Neural progenitor cell (in vitro differentiated cells): ENCODE data around the gene PSMB7.

Experiments used
- CTCF ChIP-seq: fragments of 200-600 bp; sonication (generic); IDR thresholded peaks from 2 replicates; pipeline ENCODE4 v1.5.1; 2017; ENCODE audit warnings: antibody characterized with exemption, mild to moderate bottlenecking
- EZH2 ChIP-seq: fragments of 200-600 bp; sonication (generic); IDR thresholded peaks from 2 replicates; pipeline ENCODE4 v1.6.1; 2017; ENCODE audit warnings: antibody characterized with exemption, mild to moderate bottlenecking, moderate library complexity

GRCh38 chr9:124320062-124320973, 94.9 kb downstream of the PSMB7 start:
- TF ChIP-seq CTCF (peak; percentile 82), EZH2 (no peak)
